Fibroblast of the aortic adventitia (primary cell): Measurements from ENCODE around the gene RNF2. TPM values are rescaled to one million over a fixed set of nuclear protein-coding genes. Genes with fewer than 3 reads are reported as not detected.
"Not testable (repeated sequence)": the region's sequence is repeated elsewhere in the genome, so short reads cannot be mapped to it uniquely, and the experiment has no call there.

Experiments
- DNase-seq: peaks from one replicate; pipeline ENCODE4 v3.0.0-alpha.2; 2010; ENCODE audit warnings: low read depth
- H3K4me3 ChIP-seq: 2 replicates; pipeline ENCODE4 v1.5.1; 2011; ENCODE audit warnings: low read depth, mild to moderate bottlenecking, control low read depth, low read length, moderate library complexity
- CTCF ChIP-seq: IDR thresholded peaks from 2 replicates; pipeline ENCODE4 v1.5.1; 2011; ENCODE audit warnings: mild to moderate bottlenecking, low read length, control low read depth, inconsistent platforms; ENCODE audit not compliant: insufficient read depth
- total RNA-seq: library from RNA; depleted of rRNA; stranded (reverse); fragments of >200 nt; gene quantifications from 2 replicates; pipeline ENCODE4 v1.2.3, GENCODE V29; 2012; ENCODE audit warnings: low replicate concordance

The RNF2 gene
- total RNA-seq, 1 donor, result 27.0 TPM

DNA sequence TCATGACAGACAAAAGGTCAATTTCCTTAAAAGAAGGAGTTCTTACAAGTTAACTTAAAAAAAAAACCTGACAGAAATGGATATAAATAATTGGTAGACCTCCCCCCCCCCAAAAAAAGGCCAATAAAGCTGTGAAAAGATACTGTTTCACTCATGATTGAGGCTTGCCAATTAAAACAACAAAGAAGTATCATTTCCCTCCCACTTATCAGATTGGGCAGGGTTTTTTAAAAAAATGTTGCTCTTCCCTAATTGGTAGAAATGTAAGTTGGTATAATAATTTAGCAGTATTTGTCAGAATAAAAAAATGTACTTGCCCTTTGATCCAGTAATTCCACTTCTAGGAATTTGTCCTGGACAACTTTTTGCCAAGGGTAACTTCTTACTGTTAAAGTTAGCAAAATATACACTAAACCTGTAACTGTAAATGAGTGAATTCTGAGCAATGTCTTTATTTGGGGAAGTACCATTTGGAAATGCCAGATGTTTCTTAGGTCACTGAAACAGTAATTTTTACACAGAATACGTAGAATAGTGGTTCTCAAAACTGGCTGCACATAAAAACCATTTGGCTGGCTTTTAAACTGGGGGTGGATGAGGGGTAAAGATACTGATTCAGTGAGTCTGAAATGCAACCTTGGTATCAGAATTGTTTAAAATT, 17.5 kb downstream of the RNF2 start:
- peak; percentile 29 for DNase-seq
- H3K4me3 ChIP-seq, result no peak overlapping the region
- TF ChIP-seq CTCF, result no peak

DNA sequence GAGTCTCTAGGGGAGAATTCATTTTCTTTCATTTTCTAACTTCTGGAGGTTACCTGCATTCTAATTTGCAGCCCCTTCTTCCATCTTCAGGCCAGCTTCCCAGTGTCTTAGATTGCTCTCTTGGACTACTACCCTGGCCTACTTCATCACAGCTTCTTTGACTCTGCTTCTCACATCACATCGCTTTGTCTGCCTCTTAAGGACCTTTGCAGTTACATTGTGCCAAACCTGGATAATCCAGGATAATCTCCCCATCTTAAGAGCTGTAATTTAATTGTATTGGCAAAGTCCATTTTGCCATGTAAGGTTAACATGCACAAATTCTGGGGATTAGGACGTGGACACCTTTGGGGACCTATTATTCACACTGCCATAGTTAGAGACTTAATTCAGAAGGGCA, 18.4 kb downstream of the RNF2 start:
- DNase-seq, result no peak
- no peak for TF ChIP-seq CTCF
- no peak overlapping the region for H3K4me3 ChIP-seq

DNA sequence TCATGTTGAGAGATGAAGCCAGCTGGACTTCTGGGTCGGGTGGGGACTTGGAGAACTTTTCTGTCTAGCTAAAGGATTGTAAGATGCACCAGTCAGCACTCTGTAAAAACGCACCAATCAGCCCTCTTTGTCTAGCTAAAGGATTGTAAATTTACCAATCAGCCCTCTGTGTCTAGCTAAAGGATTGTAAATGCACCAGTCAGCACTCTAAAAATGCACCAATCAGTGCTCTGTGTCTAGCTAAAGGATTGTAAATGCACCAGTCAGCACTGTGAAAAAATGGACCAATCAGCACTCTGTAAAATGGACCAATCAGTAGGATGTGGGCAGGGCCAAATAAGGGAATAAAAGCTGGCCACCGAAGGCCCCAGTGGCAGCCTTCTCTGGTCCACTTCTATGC, 19.6 kb downstream of the RNF2 start:
- not testable (repeated sequence) for DNase-seq, H3K4me3 ChIP-seq

DNA sequence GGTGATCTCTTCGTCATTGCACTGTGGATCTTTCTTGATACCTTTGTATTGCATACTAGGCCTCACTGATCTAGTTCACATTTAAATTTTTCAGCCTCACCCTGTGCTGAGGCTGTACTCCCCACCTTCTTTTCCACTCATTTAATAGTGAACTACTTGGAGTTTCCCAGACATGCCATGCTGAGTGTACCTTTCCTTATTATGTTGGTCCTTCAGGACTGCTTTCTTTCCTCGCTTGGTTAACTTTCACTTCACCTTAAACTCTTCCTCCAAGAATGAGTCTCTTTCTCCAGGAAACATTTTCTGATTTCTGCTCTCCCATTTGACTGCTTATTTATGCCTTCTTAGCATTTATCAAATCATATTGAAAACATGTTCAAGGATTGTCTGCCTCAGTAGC, 20.8 kb downstream of the RNF2 start:
- no peak overlapping the region for H3K4me3 ChIP-seq
- no peak for DNase-seq
- TF ChIP-seq CTCF, result no peak

GRCh38 chr1:185068341-185068740, 23.0 kb downstream of the RNF2 start:
- DNase-seq, result no peak
- no peak overlapping the region for H3K4me3 ChIP-seq
- no peak for TF ChIP-seq CTCF

GRCh38 chr1:185069202-185069772, 23.9 kb downstream of the RNF2 start:
- H3K4me3 ChIP-seq, result no peak overlapping the region
- TF ChIP-seq CTCF, result no peak
- no peak for DNase-seq

DNA sequence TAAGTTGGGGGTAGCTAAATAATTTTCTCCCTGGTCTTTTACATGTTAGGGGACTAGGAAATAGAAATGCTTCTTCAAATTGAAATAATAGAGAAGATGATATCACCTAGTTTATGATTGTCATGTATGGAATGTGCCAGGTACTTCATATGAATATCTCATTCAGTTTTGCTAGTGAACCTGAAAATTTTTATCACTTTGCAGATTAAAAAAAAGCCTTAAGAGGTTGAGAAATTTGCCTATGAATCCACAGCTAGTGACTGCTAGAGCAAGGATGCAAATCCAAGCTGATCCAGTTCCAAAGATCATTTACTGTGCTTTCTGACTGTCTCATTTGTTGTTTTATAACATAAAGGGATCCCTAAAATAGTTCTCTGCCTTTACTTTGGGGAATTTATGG, 24.7 kb downstream of the RNF2 start:
- H3K4me3 ChIP-seq, result no peak overlapping the region
- no peak for TF ChIP-seq CTCF
- no peak for DNase-seq
